Stomach smooth muscle (tissue), 2 donors: Measurements from ENCODE around the gene GTF2H2C.
"Not testable (repeated sequence)": the region's sequence is repeated elsewhere in the genome, so short reads cannot be mapped to it uniquely, and the experiment has no call there.

Experiments
- H3K27ac ChIP-seq: one replicate; pipeline ENCODE4 v1.7.0; 2013; ENCODE audit warnings: mild to moderate bottlenecking, low read length, inconsistent platforms
- H3K27me3 ChIP-seq, 2 donors: one replicate each; pipeline ENCODE4 v1.7.0; 2013; ENCODE audit warnings: low read length in 2 of 2; ENCODE audit not compliant: insufficient read depth in 2 of 2, control insufficient read depth in 1 of 2
- H3K36me3 ChIP-seq, 2 donors: one replicate each; pipeline ENCODE4 v1.7.0; 2013; ENCODE audit warnings: low read length in 2 of 2; ENCODE audit not compliant: control insufficient read depth in 2 of 2, insufficient read depth in 2 of 2
- H3K4me1 ChIP-seq: one replicate; pipeline ENCODE4 v1.7.0; 2013; ENCODE audit warnings: low read length; ENCODE audit not compliant: control insufficient read depth, insufficient read depth
- H3K4me3 ChIP-seq, 2 donors: one replicate each; pipeline ENCODE4 v1.7.0; 2013; ENCODE audit warnings: low read length in 2 of 2
- H3K9ac ChIP-seq, 2 donors: one replicate each; pipeline ENCODE4 v1.7.0; 2013; ENCODE audit warnings: low read length in 2 of 2, mild to moderate bottlenecking in 1 of 2
- H3K9me3 ChIP-seq, 2 donors: one replicate each; pipeline ENCODE4 v1.7.0; 2013; ENCODE audit warnings: low read length in 2 of 2; ENCODE audit not compliant: control insufficient read depth in 2 of 2
- donor health status: healthy.
- donor health status: Pancreatic carcinoma.

GTF2H2C gene

DNA sequence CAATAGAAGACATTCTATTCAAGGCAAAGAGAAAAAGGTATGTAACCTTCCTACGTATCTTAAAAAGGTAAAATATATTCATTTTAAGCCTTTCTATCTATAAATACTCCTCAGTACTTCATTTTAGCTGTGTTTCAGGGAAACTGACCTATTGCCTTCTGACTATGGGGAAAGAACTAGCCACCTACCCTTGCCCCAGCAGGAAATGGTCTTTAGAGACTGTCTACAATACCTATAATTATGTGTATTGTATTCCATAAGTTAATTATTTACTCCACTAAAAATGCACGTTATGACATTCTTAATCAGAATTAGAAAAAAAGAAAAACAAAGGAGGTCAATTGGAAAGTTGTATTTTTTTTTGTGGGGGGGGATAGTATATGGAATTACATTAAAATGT, 6.2 kb downstream of the GTF2H2C start:
- H3K4me3 ChIP-seq, H3K27ac ChIP-seq, H3K9me3 ChIP-seq, H3K9ac ChIP-seq, H3K27me3 ChIP-seq, H3K36me3 ChIP-seq, H3K4me1 ChIP-seq: not testable (repeated sequence)

DNA sequence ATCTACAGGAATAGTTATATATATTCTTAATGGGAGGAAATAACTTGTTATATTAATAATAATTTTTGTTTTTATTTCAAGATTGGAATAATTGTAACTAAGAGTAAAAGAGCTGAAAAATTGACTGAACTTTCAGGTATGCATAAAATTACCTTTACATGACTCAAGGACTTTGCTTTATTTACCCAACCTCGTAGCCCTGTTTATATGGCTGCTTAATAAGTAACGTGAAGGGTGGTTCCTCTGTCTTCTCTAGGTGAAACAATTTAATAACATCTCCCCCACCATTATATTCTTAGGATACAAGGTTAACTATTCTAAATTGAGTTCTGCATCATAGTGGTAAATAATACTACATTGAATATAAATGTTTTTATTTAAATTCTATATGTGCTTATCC, 8.1 kb downstream of the GTF2H2C start:
- not testable (repeated sequence) for H3K4me3 ChIP-seq, H3K9ac ChIP-seq, H3K4me1 ChIP-seq, H3K36me3 ChIP-seq, H3K27ac ChIP-seq, H3K27me3 ChIP-seq, H3K9me3 ChIP-seq

DNA sequence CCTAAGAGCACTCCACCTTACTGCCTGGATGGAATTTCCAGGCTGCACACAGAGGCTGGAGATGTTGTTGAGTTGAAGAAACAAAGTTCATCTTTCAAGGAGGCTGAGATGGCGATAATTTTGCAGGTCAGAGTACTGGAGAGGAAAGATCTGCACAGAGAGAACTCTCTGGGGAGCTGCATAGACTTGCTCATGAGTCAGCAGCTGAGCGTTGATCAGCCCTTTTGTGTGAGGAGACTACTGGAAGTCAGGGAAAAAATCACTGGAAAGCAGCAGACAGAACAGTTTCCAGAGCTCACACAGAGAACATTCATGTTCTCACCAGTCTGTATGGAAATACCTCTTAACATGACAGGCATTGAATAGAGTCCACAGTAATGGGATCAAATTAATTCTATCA, 23.4 kb downstream of the GTF2H2C start:
- not testable (repeated sequence) for H3K4me1 ChIP-seq, H3K36me3 ChIP-seq, H3K9ac ChIP-seq, H3K27me3 ChIP-seq, H3K27ac ChIP-seq, H3K9me3 ChIP-seq, H3K4me3 ChIP-seq

DNA sequence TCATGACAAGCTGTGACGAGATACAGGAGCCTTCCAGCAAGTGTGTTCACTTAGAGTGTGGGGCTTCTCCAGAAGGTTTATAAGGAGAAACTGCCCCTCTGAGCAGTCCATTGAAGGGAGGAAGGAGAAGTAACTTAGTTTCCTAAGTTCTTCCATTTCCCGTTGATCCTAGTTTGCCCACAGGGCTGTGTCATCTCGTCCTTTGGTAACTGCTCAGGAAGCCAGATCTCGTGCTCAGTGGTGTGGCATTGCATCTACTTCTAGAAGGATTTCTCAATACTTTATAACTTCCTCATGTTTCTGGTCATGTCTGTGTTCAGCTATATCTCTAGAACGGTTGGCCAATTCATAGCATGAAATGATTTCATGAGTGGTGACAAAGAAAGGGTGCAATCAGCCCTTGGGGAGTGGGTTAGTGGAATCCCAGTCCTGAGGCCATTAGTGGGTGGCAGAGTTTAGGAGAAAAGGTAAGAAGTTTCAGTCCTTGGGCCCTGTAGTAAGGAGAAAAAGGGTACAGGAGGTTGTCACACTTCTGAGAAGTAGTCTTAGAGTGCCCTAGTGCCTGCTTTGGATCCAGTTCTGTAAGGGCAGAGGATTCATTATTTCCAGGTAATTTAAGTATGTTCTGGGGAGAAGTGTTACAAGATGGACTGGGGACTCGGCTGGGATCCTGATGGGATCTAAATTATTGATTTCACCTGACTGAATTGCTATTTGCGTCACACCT, 36.3 kb downstream of the GTF2H2C start:
- H3K36me3 ChIP-seq, H3K27ac ChIP-seq, H3K4me3 ChIP-seq, H3K4me1 ChIP-seq, H3K27me3 ChIP-seq, H3K9me3 ChIP-seq, H3K9ac ChIP-seq: not testable (repeated sequence)

DNA sequence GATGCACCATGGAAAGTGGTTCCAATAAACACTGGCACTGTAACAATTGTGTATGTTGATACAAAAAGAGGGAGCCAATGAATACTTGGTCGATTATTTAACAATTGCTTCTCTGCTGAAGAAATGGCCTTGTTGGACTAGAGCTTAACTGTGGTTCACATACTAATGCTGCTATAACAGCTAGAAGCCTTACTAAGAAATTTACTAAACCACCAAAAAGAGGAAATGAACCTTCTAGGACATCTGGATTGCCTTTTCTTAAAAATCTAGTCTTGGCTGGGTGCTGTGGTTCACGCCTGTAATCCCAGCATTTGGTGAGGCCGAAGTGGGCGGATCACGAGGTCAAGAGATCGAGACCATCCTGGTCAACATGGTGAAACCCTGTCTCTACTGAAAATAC, 42.0 kb downstream of the GTF2H2C start:
- not testable (repeated sequence) for H3K4me1 ChIP-seq

DNA sequence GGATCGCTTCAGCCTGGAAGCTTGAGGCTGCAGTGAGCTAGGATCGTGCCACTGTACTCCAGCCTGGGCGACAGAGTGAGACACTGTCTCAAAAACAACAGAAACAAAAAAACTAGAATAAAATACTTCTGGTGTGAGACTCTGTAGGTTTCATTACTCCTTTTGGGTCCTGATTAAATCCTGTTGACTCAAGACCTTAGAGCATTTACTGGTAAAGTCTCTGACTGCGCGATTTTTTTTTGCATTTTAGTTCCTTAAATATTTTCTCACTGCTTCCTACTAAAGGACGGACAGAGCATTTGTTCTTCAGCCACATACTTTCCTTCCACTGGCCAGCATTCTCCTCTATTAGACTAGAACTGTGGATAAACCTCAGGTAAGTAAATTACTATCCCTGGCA, 46.8 kb downstream of the GTF2H2C start:
- H3K36me3 ChIP-seq, H3K27me3 ChIP-seq, H3K4me3 ChIP-seq, H3K9ac ChIP-seq, H3K4me1 ChIP-seq, H3K27ac ChIP-seq, H3K9me3 ChIP-seq: not testable (repeated sequence)

More for the DNA sequence above, 42.0 kb downstream of the GTF2H2C start:
- not testable (repeated sequence) for H3K36me3 ChIP-seq, H3K27me3 ChIP-seq, H3K4me3 ChIP-seq, H3K9me3 ChIP-seq, H3K9ac ChIP-seq, H3K27ac ChIP-seq

DNA sequence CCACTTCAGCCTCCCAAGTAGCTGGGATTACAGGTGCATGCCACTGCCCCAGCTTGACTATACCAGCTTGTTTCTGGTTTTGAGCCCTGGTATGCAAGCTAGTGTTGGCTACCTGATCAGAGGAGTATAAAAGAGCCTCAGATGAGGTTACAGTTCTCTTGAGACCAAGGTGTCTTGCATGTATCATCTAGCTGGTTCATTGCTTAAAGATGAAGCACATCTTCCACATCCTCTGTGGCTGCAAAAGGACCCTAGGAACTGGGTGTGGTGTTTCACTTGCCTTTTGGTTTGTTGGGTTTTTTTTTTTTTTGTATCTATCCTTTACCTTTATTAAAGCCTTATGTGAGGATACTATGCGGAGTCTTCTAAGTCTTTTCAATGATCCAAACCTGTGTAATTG, 47.8 kb downstream of the GTF2H2C start:
- not testable (repeated sequence) for H3K36me3 ChIP-seq, H3K27ac ChIP-seq, H3K27me3 ChIP-seq, H3K9ac ChIP-seq, H3K4me1 ChIP-seq, H3K4me3 ChIP-seq, H3K9me3 ChIP-seq

DNA sequence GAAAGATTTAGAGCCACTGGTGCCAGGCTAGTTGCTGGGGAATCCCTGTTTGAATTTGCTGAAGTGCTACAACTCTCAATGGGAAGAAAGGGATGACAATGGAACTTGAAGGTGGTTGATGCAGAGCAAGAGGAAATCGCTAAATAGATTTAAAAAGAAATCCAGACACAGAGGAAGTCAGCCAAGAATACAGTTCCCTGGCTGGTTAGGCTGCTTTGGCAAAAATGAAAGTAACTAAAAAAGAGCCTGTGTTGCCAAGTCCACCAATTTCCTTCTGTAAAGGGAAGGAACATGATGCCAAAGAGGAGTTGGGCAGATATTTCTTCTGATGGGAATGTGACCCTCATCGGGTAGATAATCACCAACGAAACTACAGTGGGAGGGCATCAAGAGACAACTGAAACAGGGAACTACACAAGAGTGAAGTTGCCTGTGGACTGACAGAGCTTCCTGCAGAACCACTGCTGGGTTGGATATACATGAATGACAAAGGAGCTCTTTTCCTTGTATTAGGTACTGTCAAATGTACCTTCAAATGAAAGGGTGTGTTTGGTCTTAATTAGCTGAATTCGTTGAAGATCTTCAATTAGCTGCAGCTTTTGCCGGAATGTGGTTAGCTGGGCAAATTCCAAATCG, 49.0 kb downstream of the GTF2H2C start:
- not testable (repeated sequence) for H3K27me3 ChIP-seq, H3K9ac ChIP-seq, H3K4me3 ChIP-seq, H3K9me3 ChIP-seq, H3K36me3 ChIP-seq, H3K4me1 ChIP-seq, H3K27ac ChIP-seq

DNA sequence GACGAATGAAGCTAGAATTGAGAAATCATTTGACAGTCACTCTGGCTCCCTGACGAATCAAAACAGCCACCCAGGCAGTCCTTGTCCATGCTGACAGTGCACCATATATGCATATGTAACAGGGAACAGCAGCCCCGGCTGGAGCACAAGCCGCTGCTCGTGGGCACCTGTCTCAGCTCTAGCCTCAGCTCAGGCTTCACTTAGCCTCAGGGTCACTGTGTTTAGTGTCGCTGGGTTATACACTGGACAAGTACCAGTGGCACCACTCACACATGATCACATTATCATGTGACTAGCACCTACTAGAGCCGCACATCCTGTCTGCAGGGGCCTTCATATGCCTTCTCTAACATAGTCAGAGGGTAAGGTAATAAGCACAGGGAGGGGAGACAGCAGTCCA, 54.9 kb downstream of the GTF2H2C start:
- H3K9ac ChIP-seq, H3K27ac ChIP-seq: not testable (repeated sequence)

DNA sequence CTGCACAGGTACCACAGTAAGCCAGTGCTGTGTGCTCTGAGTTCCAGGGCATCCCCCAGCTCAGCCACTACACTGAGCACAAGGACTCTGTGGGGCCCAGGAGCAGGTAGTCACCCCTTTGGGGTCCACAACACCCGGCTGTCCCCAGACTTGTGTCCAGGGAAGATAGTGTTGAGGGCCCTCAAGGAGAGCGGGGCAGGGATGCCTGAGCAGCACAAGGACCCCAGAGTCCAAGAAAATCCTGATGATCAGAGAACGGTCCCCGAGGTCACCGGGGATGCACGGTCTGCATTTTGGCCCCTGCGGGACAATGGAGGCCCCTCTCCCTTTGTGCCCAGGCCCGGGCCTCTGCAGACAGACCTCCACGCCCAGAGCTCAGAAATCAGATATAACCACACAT, 71.9 kb downstream of the GTF2H2C start:
- not testable (repeated sequence) for H3K4me1 ChIP-seq, H3K9ac ChIP-seq, H3K27ac ChIP-seq, H3K9me3 ChIP-seq, H3K4me3 ChIP-seq, H3K27me3 ChIP-seq, H3K36me3 ChIP-seq

More for the DNA sequence above, 54.9 kb downstream of the GTF2H2C start:
- H3K4me3 ChIP-seq, H3K9me3 ChIP-seq, H3K4me1 ChIP-seq, H3K27me3 ChIP-seq, H3K36me3 ChIP-seq: not testable (repeated sequence)
